D721Med (cell line): Measurements from ENCODE around the gene ARSK.
A peak's percentile ranks its signal among the peaks of the same experiment; 100 is the strongest.

Experiments used
- DNase-seq: peaks from one replicate; pipeline ENCODE4 v3.0.0; 2011; ENCODE audit warnings: low spot score; ENCODE audit not compliant: insufficient read length
- FAIRE-seq: peaks from 2 replicates; lab custom pipeline; 2011; peaks lifted over from hg19 to GRCh38; lab: Jason Lieb, UNC
- CTCF ChIP-seq: IDR thresholded peaks from 2 replicates; pipeline ENCODE4 v1.5.1; 2012; ENCODE audit warnings: mild to moderate bottlenecking, control low read depth; ENCODE audit not compliant: insufficient read depth; ENCODE audit errors: missing control alignments

The ARSK gene

GRCh38 chr5:95609711-95610110 lies 54.8 kb downstream of the ARSK start:
- DNase-seq: no peak
- TF ChIP-seq CTCF: no peak
- no peak for FAIRE-seq

GRCh38 chr5:95610546-95610945 lies 55.6 kb downstream of the ARSK start:
- no peak for FAIRE-seq
- no peak for DNase-seq
- no peak for TF ChIP-seq CTCF

- TF ChIP-seq CTCF: no peak
- DNase-seq (no peak), FAIRE-seq (no peak)
These were observed 56.5 kb downstream of the ARSK start for GRCh38 chr5:95611396-95611795.

GRCh38 chr5:95613514-95613913 lies 58.6 kb downstream of the ARSK start:
- FAIRE-seq (no peak), DNase-seq (no peak)
- no peak for TF ChIP-seq CTCF

GRCh38 chr5:95615164-95615467 lies 60.2 kb downstream of the ARSK start:
- no peak for TF ChIP-seq CTCF
- FAIRE-seq: peak; percentile 44
- no peak for DNase-seq

- DNase-seq (no peak), FAIRE-seq (no peak)
- no peak for TF ChIP-seq CTCF
These were observed 62.2 kb downstream of the ARSK start for GRCh38 chr5:95617057-95617456.

- FAIRE-seq: no peak
- no peak for DNase-seq
- TF ChIP-seq CTCF: no peak
These were observed 64.2 kb downstream of the ARSK start for GRCh38 chr5:95619096-95619495.
